Measurements from ENCODE around the gene KCNN4.
"Not testable (repeated sequence)": the region's sequence is repeated elsewhere in the genome, so short reads cannot be mapped to it uniquely, and the experiment has no call there.

The KCNN4 gene

GRCh38 chr19:43798546-43799409, 18.0 kb upstream of the KCNN4 start:
- DNase-seq = peak; percentile 70

- DNase-seq = no peak
Observed at GRCh38 chr19:43798026-43798545, 17.3 kb upstream of the KCNN4 start.

- DNase-seq = no peak
Observed at GRCh38 chr19:43797556-43797955, 16.8 kb upstream of the KCNN4 start.

GRCh38 chr19:43797118-43797517, 16.3 kb upstream of the KCNN4 start:
- no peak for DNase-seq

- no peak for DNase-seq
Observed at GRCh38 chr19:43790587-43790986, 9.8 kb upstream of the KCNN4 start.

GRCh38 chr19:43789029-43789428, 8.3 kb upstream of the KCNN4 start:
- DNase-seq = no peak

GRCh38 chr19:43786665-43787064, 5.9 kb upstream of the KCNN4 start:
- no peak for DNase-seq

GRCh38 chr19:43784981-43785808, 4.4 kb upstream of the KCNN4 start:
- DNase-seq = peak; percentile 46

GRCh38 chr19:43784241-43784980, 3.6 kb upstream of the KCNN4 start:
- DNase-seq = no peak

- no peak for DNase-seq
Observed at GRCh38 chr19:43783636-43784035, 2.9 kb upstream of the KCNN4 start.

- DNase-seq = no peak
Observed at GRCh38 chr19:43782689-43783231, 2.0 kb upstream of the KCNN4 start.

- no peak for DNase-seq
Observed at GRCh38 chr19:43782311-43782660, 1.5 kb upstream of the KCNN4 start.

- DNase-seq = no peak
Observed at GRCh38 chr19:43781630-43782310, 997 bp upstream of the KCNN4 start.

- no peak for DNase-seq
Observed at GRCh38 chr19:43779820-43780219, 953 bp downstream of the KCNN4 start.

- DNase-seq = no peak
Observed at GRCh38 chr19:43779147-43779819, 1.5 kb downstream of the KCNN4 start.

- DNase-seq = peak; percentile 91
Observed at GRCh38 chr19:43778651-43779050, 2.1 kb downstream of the KCNN4 start.

- DNase-seq = peak; percentile 51
Observed at GRCh38 chr19:43777163-43777695, 3.5 kb downstream of the KCNN4 start.

- DNase-seq = no peak
Observed at GRCh38 chr19:43776286-43776685, 4.5 kb downstream of the KCNN4 start.

GRCh38 chr19:43775299-43775890, 5.4 kb downstream of the KCNN4 start:
- no peak for DNase-seq

- DNase-seq = not testable (repeated sequence)
Observed at GRCh38 chr19:43774940-43775258, 5.9 kb downstream of the KCNN4 start.

All from NCI-H345 (cell line).